Measurements from ENCODE around the gene RAC2.

The RAC2 gene

DNA sequence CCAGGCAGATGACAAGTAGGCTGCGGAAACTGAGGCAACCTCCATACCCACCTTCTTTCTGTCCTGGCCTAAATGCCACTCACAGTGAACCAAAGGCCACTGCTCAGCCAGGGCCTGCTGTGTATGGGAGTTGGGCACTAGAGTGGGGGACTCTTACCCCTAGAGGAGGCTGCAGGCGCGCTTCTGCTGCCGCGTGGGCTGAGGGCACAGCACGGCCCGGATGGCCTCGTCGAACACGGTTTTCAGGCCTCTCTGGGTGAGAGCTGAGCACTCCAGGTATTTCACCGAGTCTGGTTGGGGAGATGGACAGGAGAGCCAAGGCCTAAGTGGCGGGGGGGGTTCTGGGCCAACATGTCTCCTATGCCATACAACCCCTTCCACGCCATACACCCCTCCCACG, 17.6 kb downstream of the RAC2 start:
- Histone ChIP-seq H3K18ac (ENCODE audit: low read depth in 1 of 2, low read length in 2 of 2) (no peak overlapping the region), H2AFZ (ENCODE audit: low read depth, low read length) (no peak overlapping the region), H3K23ac (ENCODE audit: low read length in 2 of 2) (no peak overlapping the region), H3K4me2 (ENCODE audit: low read length, poor library complexity, severe bottlenecking) (no peak overlapping the region), H3K27me3 (ENCODE audit: control insufficient read depth in 1 of 2, insufficient read depth in 1 of 2, low read length in 2 of 2) (peaks cover 0 to under 1% of the 10 kb centered on the region in 2 experiments), H3K14ac (ENCODE audit: low read length in 2 of 2) (no peak overlapping the region), H3K4me3 (ENCODE audit: insufficient read depth in 1 of 2, low read depth in 1 of 2, low read length in 2 of 2) (no peak overlapping the region), H3K4me1 (ENCODE audit: control insufficient read depth, insufficient read depth, low read depth, low read length) (peaks cover 36% of the 10 kb centered on the region), H3K79me1 (replicated peaks; ENCODE audit: low read length, poor library complexity, severe bottlenecking) (peaks cover 2% of the 10 kb centered on the region), H3K4ac (ENCODE audit: low read depth in 1 of 2, low read length in 2 of 2) (no peak overlapping the region), H4K91ac (ENCODE audit: low read length) (no peak overlapping the region), H2BK5ac (ENCODE audit: low read depth, low read length, poor library complexity, severe bottlenecking) (no peak overlapping the region), H2BK15ac (ENCODE audit: low read depth, poor library complexity, severe bottlenecking) (no peak overlapping the region), H2AK5ac (ENCODE audit: low read length, severe bottlenecking) (no peak overlapping the region), H3K9me3 (ENCODE audit: control insufficient read depth, low read length) (no peaks in the 10 kb centered on the region), H3K9ac (ENCODE audit: low read length) (no peak overlapping the region), H3K36me3 (ENCODE audit: control insufficient read depth in 1 of 2, insufficient read depth in 2 of 2, low read depth in 1 of 2, low read length in 2 of 2) (peaks cover 15 to 36% of the 10 kb centered on the region in 2 experiments), H4K8ac (ENCODE audit: low read length) (no peak overlapping the region), H3K27ac (ENCODE audit: low read length, poor library complexity, severe bottlenecking) (no peak overlapping the region), H2BK120ac (ENCODE audit: low read depth, low read length) (no peak overlapping the region), H2BK12ac (ENCODE audit: low read length in 2 of 2) (no peak overlapping the region)
- no peak for DNase-seq
- 94% methylated on average over 7 of the region's 14 CpGs for WGBS

DNA sequence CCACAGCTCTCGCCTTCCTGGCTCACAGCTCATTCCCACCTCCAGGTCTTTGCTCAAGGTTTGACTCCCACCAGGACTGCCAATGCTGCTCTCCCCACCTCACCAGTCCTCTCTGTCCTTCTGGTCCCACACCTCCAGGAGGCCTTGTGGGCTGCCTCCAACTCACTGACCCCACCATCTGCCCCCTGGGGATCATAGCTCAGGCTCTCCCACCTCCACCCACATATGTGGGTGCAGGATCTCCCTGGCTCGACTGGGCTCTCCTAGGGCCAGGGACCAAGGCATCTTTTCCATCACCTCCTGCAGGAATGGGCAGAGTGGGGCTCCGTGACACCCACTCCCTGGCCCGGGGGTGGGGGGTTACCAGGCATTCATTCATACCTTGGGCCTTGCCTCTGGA, 18.0 kb downstream of the RAC2 start:
- no peak overlapping the region for H2BK120ac ChIP-seq (ENCODE audit: low read depth, low read length)
- no peak overlapping the region for H3K27ac ChIP-seq (ENCODE audit: low read length, poor library complexity, severe bottlenecking)
- no peak overlapping the region for H2BK15ac ChIP-seq (ENCODE audit: low read depth, poor library complexity, severe bottlenecking)
- no peak overlapping the region for H4K8ac ChIP-seq (ENCODE audit: low read length)
- peaks cover 2% of the 10 kb centered on the region for H3K79me1 ChIP-seq (replicated peaks; ENCODE audit: low read length, poor library complexity, severe bottlenecking)
- peaks cover 15 to 32% of the 10 kb centered on the region in 2 experiments for H3K36me3 ChIP-seq (ENCODE audit: control insufficient read depth in 1 of 2, insufficient read depth in 2 of 2, low read depth in 1 of 2, low read length in 2 of 2)
- H2AFZ ChIP-seq (ENCODE audit: low read depth, low read length): no peak overlapping the region
- no peak for DNase-seq
- H3K23ac ChIP-seq (ENCODE audit: low read length in 2 of 2): no peak overlapping the region
- 100% methylated on average over 4 of the region's 4 CpGs for WGBS
- H3K9ac ChIP-seq (ENCODE audit: low read length): no peak overlapping the region
- no peak overlapping the region for H3K4me2 ChIP-seq (ENCODE audit: low read length, poor library complexity, severe bottlenecking)
- no peak overlapping the region for H3K14ac ChIP-seq (ENCODE audit: low read length in 2 of 2)
- no peak overlapping the region for H3K18ac ChIP-seq (ENCODE audit: low read depth in 1 of 2, low read length in 2 of 2)
- H3K4me1 ChIP-seq (ENCODE audit: control insufficient read depth, insufficient read depth, low read depth, low read length): peaks cover 34% of the 10 kb centered on the region
- H2BK12ac ChIP-seq (ENCODE audit: low read length in 2 of 2): no peak overlapping the region
- no peak overlapping the region for H3K4ac ChIP-seq (ENCODE audit: low read depth in 1 of 2, low read length in 2 of 2)
- H2AK5ac ChIP-seq (ENCODE audit: low read length, severe bottlenecking): no peak overlapping the region
- H3K4me3 ChIP-seq (ENCODE audit: insufficient read depth in 1 of 2, low read depth in 1 of 2, low read length in 2 of 2): no peak overlapping the region
- no peak overlapping the region for H4K91ac ChIP-seq (ENCODE audit: low read length)
- H3K9me3 ChIP-seq (ENCODE audit: control insufficient read depth, low read length): no peaks in the 10 kb centered on the region
- H2BK5ac ChIP-seq (ENCODE audit: low read depth, low read length, poor library complexity, severe bottlenecking): no peak overlapping the region
- peaks cover 0 to 4% of the 10 kb centered on the region in 2 experiments for H3K27me3 ChIP-seq (ENCODE audit: control insufficient read depth in 1 of 2, insufficient read depth in 1 of 2, low read length in 2 of 2)

DNA sequence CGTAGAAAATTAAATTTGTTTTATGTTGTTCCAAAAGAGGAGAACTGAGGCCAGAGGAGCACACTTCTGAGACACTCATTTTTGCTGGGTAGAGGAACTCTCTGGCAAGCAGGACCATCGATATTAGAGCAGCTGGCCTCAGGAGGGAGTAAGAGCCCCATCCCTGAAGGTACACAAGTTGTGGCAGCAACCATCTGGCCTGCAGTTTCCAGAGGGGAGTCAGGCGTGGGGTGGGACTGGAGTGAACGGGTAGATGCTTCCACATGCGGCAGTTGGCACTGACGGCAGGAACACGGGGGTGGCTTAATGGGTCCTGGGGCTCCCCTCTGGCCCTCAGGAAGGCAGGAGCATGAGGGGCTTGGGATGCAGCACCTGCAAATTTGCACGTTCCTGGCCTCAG, 18.6 kb downstream of the RAC2 start:
- no peak overlapping the region for H2BK12ac ChIP-seq (ENCODE audit: low read length in 2 of 2)
- H2BK5ac ChIP-seq (ENCODE audit: low read depth, low read length, poor library complexity, severe bottlenecking): no peak overlapping the region
- 86% methylated on average over 8 of the region's 8 CpGs for WGBS
- peaks cover 15 to 29% of the 10 kb centered on the region in 2 experiments for H3K36me3 ChIP-seq (ENCODE audit: control insufficient read depth in 1 of 2, insufficient read depth in 2 of 2, low read depth in 1 of 2, low read length in 2 of 2)
- no peak overlapping the region for H2BK15ac ChIP-seq (ENCODE audit: low read depth, poor library complexity, severe bottlenecking)
- no peaks in the 10 kb centered on the region for H3K9me3 ChIP-seq (ENCODE audit: control insufficient read depth, low read length)
- no peak for DNase-seq
- H3K27me3 ChIP-seq (ENCODE audit: control insufficient read depth in 1 of 2, insufficient read depth in 1 of 2, low read length in 2 of 2): peaks cover 0 to 4% of the 10 kb centered on the region in 2 experiments
- H2AK5ac ChIP-seq (ENCODE audit: low read length, severe bottlenecking): no peak overlapping the region
- no peak overlapping the region for H3K23ac ChIP-seq (ENCODE audit: low read length in 2 of 2)
- no peak overlapping the region for H2BK120ac ChIP-seq (ENCODE audit: low read depth, low read length)
- H3K27ac ChIP-seq (ENCODE audit: low read length, poor library complexity, severe bottlenecking): no peak overlapping the region
- no peak overlapping the region for H4K91ac ChIP-seq (ENCODE audit: low read length)
- no peak overlapping the region for H4K8ac ChIP-seq (ENCODE audit: low read length)
- H3K18ac ChIP-seq (ENCODE audit: low read depth in 1 of 2, low read length in 2 of 2): no peak overlapping the region
- H3K4me2 ChIP-seq (ENCODE audit: low read length, poor library complexity, severe bottlenecking): no peak overlapping the region
- H2AFZ ChIP-seq (ENCODE audit: low read depth, low read length): no peak overlapping the region
- no peak overlapping the region for H3K4ac ChIP-seq (ENCODE audit: low read depth in 1 of 2, low read length in 2 of 2)
- no peak overlapping the region for H3K4me3 ChIP-seq (ENCODE audit: insufficient read depth in 1 of 2, low read depth in 1 of 2, low read length in 2 of 2)
- peaks cover 35% of the 10 kb centered on the region for H3K4me1 ChIP-seq (ENCODE audit: control insufficient read depth, insufficient read depth, low read depth, low read length)
- H3K79me1 ChIP-seq (replicated peaks; ENCODE audit: low read length, poor library complexity, severe bottlenecking): peaks cover 2% of the 10 kb centered on the region
- H3K14ac ChIP-seq (ENCODE audit: low read length in 2 of 2): no peak overlapping the region
- H3K9ac ChIP-seq (ENCODE audit: low read length): no peak overlapping the region

DNA sequence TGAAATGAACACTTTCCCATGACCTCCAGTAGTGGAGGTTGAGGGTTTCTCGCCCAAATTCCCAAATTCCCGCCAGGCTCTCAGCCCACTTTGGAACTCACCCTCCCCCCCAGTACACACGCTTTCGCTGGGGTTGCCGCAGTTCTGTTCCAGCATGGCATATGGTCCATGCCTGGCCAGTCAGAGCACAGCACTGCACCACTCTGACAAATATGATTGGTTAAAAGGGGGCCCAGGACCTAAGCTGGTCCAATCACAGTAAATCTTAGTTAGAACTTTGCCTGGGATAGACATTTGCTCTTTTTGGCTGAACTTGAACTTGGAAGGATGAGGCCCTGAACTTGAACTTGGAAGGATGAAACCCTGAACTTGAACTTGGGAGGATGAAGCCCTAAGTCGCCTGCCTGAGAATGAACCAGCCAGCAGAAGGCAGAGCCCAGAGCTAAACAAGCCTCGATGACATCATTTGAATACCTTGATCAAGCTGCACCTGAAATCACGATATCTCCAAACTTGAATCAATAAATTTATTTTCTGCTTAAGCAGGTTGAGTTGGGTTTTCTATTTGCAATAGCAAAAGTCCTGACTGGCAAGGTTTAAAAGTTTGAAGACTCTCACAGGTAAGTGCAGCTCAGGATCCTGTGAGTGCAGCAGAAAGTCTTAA, 19.2 kb downstream of the RAC2 start:
- Histone ChIP-seq H2BK120ac (ENCODE audit: low read depth, low read length) (no peak overlapping the region), H3K79me1 (replicated peaks; ENCODE audit: low read length, poor library complexity, severe bottlenecking) (peaks cover 2% of the 10 kb centered on the region), H3K9me3 (ENCODE audit: control insufficient read depth, low read length) (no peaks in the 10 kb centered on the region), H4K91ac (ENCODE audit: low read length) (no peak overlapping the region), H3K18ac (ENCODE audit: low read depth in 1 of 2, low read length in 2 of 2) (no peak overlapping the region), H3K36me3 (ENCODE audit: control insufficient read depth in 1 of 2, insufficient read depth in 2 of 2, low read depth in 1 of 2, low read length in 2 of 2) (peaks cover 15 to 29% of the 10 kb centered on the region in 2 experiments), H3K4ac (ENCODE audit: low read depth in 1 of 2, low read length in 2 of 2) (no peak overlapping the region), H3K4me2 (ENCODE audit: low read length, poor library complexity, severe bottlenecking) (no peak overlapping the region), H4K8ac (ENCODE audit: low read length) (no peak overlapping the region), H2BK15ac (ENCODE audit: low read depth, poor library complexity, severe bottlenecking) (no peak overlapping the region), H2AFZ (ENCODE audit: low read depth, low read length) (no peak overlapping the region), H2BK5ac (ENCODE audit: low read depth, low read length, poor library complexity, severe bottlenecking) (no peak overlapping the region), H2BK12ac (ENCODE audit: low read length in 2 of 2) (no peak overlapping the region), H3K27ac (ENCODE audit: low read length, poor library complexity, severe bottlenecking) (no peak overlapping the region), H3K14ac (ENCODE audit: low read length in 2 of 2) (no peak overlapping the region), H3K9ac (ENCODE audit: low read length) (no peak overlapping the region), H3K4me3 (ENCODE audit: insufficient read depth in 1 of 2, low read depth in 1 of 2, low read length in 2 of 2) (no peak overlapping the region), H3K4me1 (ENCODE audit: control insufficient read depth, insufficient read depth, low read depth, low read length) (peaks cover 29% of the 10 kb centered on the region), H3K23ac (ENCODE audit: low read length in 2 of 2) (no peak overlapping the region), H2AK5ac (ENCODE audit: low read length, severe bottlenecking) (no peak overlapping the region), H3K27me3 (ENCODE audit: control insufficient read depth in 1 of 2, insufficient read depth in 1 of 2, low read length in 2 of 2) (peaks cover 0 to 7% of the 10 kb centered on the region in 2 experiments)
- DNase-seq: no peak
- WGBS: 96% methylated on average over 6 of the region's 8 CpGs
